ENCODE results near the gene VEZT.

GRCh38 chr12:95322326-95322725 lies 104.7 kb downstream of the VEZT start:
- TF ChIP-seq SUZ12 (IDR thresholded peaks at IDR 0.05), result no peak
- no peak for TF ChIP-seq TARDBP (IDR thresholded peaks at IDR 0.05)
- no peak for TF ChIP-seq ZNF384 (IDR thresholded peaks at IDR 0.05)
- TF ChIP-seq FOXA1 (IDR thresholded peaks at IDR 0.05), result no peak
